HepG2 (cell line): Measurements from ENCODE around the gene NUP85. TPM values are rescaled to one million over a fixed set of nuclear protein-coding genes. Genes with fewer than 3 reads are reported as not detected.
A peak's percentile ranks its signal among the peaks of the same experiment; 100 is the strongest.

Source experiments
- CCDC6 ChIP-seq: sonication (generic); formaldehyde crosslinking; IDR thresholded peaks from 2 replicates; pipeline ENCODE4 v1.8.1; 2022; ENCODE audit warnings: mild to moderate bottlenecking, missing genetic modification reagents, moderate library complexity
- ELF4 ChIP-seq: sonication (generic); formaldehyde crosslinking; IDR thresholded peaks from 2 replicates; pipeline ENCODE4 v1.5.0; 2020; ENCODE audit warnings: missing genetic modification reagents, mild to moderate bottlenecking, moderate library complexity, borderline replicate concordance
- ETV5 ChIP-seq: IDR thresholded peaks from 2 replicates; pipeline ENCODE4 v1.6.1; 2018; ENCODE audit warnings: missing biosample characterization, missing genetic modification reagents, inconsistent platforms, borderline replicate concordance
- GZF1 ChIP-seq: sonication (generic); formaldehyde crosslinking; IDR thresholded peaks from 2 replicates; pipeline ENCODE4 v1.5.1; 2020; ENCODE audit warnings: mild to moderate bottlenecking, missing genetic modification reagents
- ISX ChIP-seq: sonication (generic); formaldehyde crosslinking; conservative IDR thresholded peaks from 2 replicates; pipeline ENCODE4 v1.5.0; 2020; ENCODE audit warnings: missing genetic modification reagents
- KDM4B ChIP-seq: sonication (generic); formaldehyde crosslinking; IDR thresholded peaks from 2 replicates; pipeline ENCODE4 v1.4.0; 2020; ENCODE audit warnings: missing genetic modification reagents
- KLF9 ChIP-seq: IDR thresholded peaks from 2 replicates; pipeline ENCODE4 v1.6.1; 2016; ENCODE audit warnings: low read depth
- NPAS2 ChIP-seq: sonication (generic); formaldehyde crosslinking; IDR thresholded peaks from 2 replicates; pipeline ENCODE4 v1.8.0; 2022; ENCODE audit warnings: mild to moderate bottlenecking, missing genetic modification reagents, borderline replicate concordance
- PTBP1 ChIP-seq: fragments of 200-400 bp; formaldehyde crosslinking; IDR thresholded peaks from 2 replicates; pipeline ENCODE4 v1.6.1; 2018; ENCODE audit warnings: low read length, low read depth; ENCODE audit not compliant: poor library complexity, severe bottlenecking
- RXRA ChIP-seq: sonication (generic); formaldehyde crosslinking; IDR thresholded peaks from 2 replicates; pipeline ENCODE4 v1.5.1; 2020; ENCODE audit warnings: missing genetic modification reagents
- SNAI1 ChIP-seq: sonication (generic); formaldehyde crosslinking; IDR thresholded peaks from 2 replicates; pipeline ENCODE4 v1.5.0; 2020; ENCODE audit warnings: mild to moderate bottlenecking, missing genetic modification reagents, borderline replicate concordance
- YEATS2 ChIP-seq: sonication (generic); formaldehyde crosslinking; IDR thresholded peaks from 2 replicates; pipeline ENCODE4 v1.4.0; 2020; ENCODE audit warnings: missing genetic modification reagents, borderline replicate concordance
- ZFP36 ChIP-seq: fragments of 150-350 bp; IDR thresholded peaks from 2 replicates; pipeline ENCODE4 v1.6.1; 2018; ENCODE audit warnings: borderline replicate concordance, low read length, low read depth; ENCODE audit not compliant: partially characterized antibody
- ZFP37 ChIP-seq: sonication (generic); formaldehyde crosslinking; IDR thresholded peaks from 2 replicates; pipeline ENCODE4 v1.4.0; 2020; ENCODE audit warnings: missing genetic modification reagents, borderline replicate concordance
- ZNF10 ChIP-seq: sonication (generic); formaldehyde crosslinking; IDR thresholded peaks from 2 replicates; pipeline ENCODE4 v1.4.0; 2020; ENCODE audit warnings: mild to moderate bottlenecking, low read depth, missing genetic modification reagents, borderline replicate concordance
- ZNF225 ChIP-seq: sonication (generic); formaldehyde crosslinking; IDR thresholded peaks from 2 replicates; pipeline ENCODE4 v1.4.0; 2020; ENCODE audit warnings: mild to moderate bottlenecking, missing genetic modification reagents
- ZNF263 ChIP-seq: sonication (generic); formaldehyde crosslinking; IDR thresholded peaks from 2 replicates; pipeline ENCODE4 v1.4.0; 2020; ENCODE audit warnings: missing genetic modification reagents
- ZNF468 ChIP-seq: sonication (generic); formaldehyde crosslinking; IDR thresholded peaks from 2 replicates; pipeline ENCODE4 v1.8.0; 2022; ENCODE audit warnings: mild to moderate bottlenecking, moderate library complexity, missing genetic modification reagents
- ZNF558 ChIP-seq: sonication (generic); formaldehyde crosslinking; IDR thresholded peaks from 2 replicates; pipeline ENCODE4 v1.9.0; 2022; ENCODE audit warnings: mild to moderate bottlenecking, missing genetic modification reagents, borderline replicate concordance
- ZNF570 ChIP-seq: sonication (generic); formaldehyde crosslinking; IDR thresholded peaks from 2 replicates; pipeline ENCODE4 v1.4.0; 2020; ENCODE audit warnings: mild to moderate bottlenecking, missing genetic modification reagents, borderline replicate concordance
- ZNF776 ChIP-seq: sonication (generic); formaldehyde crosslinking; IDR thresholded peaks from 2 replicates; pipeline ENCODE4 v1.4.0; 2020; ENCODE audit warnings: mild to moderate bottlenecking, missing genetic modification reagents
- ZNF781 ChIP-seq: sonication (generic); formaldehyde crosslinking; IDR thresholded peaks from 2 replicates; pipeline ENCODE4 v1.5.1; 2020; ENCODE audit warnings: borderline replicate concordance, mild to moderate bottlenecking, missing genetic modification reagents; ENCODE audit errors: not compliant biosample characterization
- polyA plus RNA-seq, 8 experiments: library from polyadenylated mRNA; depleted of rRNA in 3 of 8; stranded (reverse) in 7 of 8; unstranded in 1 of 8; fragments of >200 nt; fragmentation: Illumina TruSeq in 4 of 8; extraction: Trizol in 4 of 8; gene quantifications; 2 replicates each; pipeline versions ENCODE4 v1.2.1 to v1.2.3, GENCODE V29; 2011 to 2016; ENCODE audit warnings: low read depth in 4 of 8, missing spikeins in 1 of 8, mixed read lengths in 1 of 8; ENCODE audit not compliant: insufficient read depth in 1 of 8
- total RNA-seq, 5 experiments: library from RNA; depleted of rRNA; stranded (reverse); fragments of >200 nt; fragmentation: Illumina TruSeq; extraction: Trizol; gene quantifications; 2 replicates each; pipeline ENCODE4 v1.2.3, GENCODE V29; 2016; ENCODE audit warnings: low read depth in 1 of 5
- TF ChIP-seq, protein P1 (sequence below): sonication (generic); formaldehyde crosslinking; IDR thresholded peaks from 2 replicates; pipeline ENCODE4 v1.4.0; 2020; ENCODE audit warnings: missing genetic modification reagents, low read depth, mild to moderate bottlenecking, borderline replicate concordance
- TF ChIP-seq, protein P2 (sequence below): sonication (generic); formaldehyde crosslinking; IDR thresholded peaks from 2 replicates; pipeline ENCODE4 v1.5.0; 2020; ENCODE audit warnings: mild to moderate bottlenecking, missing genetic modification reagents, moderate library complexity
- TF ChIP-seq, protein P3 (sequence below): sonication (generic); formaldehyde crosslinking; IDR thresholded peaks from 2 replicates; pipeline ENCODE4 v1.4.0; 2020; ENCODE audit warnings: missing genetic modification reagents, borderline replicate concordance

Gene NUP85
- total and polyA plus RNA-seq, 2 of the 13 experiments (the other 11 are each of a cell fraction or from before 2014, with no cell fraction given): 89.1 to 124 TPM

DNA sequence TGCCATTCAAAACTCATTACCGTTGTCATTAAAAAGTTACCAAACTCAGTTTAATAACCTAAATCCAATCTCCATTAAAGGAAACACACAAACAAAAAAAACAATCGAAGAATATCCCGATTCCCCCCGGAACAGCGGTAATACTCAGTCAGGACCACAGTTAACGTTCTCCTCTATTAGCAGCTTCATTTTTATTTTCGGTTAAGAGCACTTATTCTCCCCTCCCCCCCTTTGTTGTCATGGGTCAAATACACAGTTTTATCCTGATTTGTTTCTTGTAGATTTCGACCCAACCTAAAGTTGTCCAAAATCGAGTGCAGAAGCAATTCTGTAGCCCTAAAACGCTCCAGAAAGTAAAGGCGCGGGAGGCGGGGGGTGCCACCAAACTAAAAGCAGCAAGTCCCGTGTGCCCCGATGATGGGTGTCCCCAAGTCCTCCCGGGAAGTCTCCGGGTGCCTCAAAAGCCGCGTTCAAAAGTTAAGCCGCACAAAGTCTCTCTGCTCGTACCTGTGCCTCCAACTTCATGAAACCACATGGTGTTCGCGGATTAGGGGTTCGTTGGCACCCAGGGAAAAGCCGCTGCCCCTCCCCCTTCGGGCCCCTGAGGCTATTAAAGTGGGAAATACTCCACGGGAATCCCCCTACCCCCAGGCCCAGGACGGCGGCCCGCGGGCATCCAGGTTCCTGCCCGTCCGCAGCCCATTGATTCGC, 23.7 kb upstream of the NUP85 start (continued):
- TF ChIP-seq ZNF558 (CRISPR knock-in tag): 0 out of 2 replicates have a peak, but pooled peaks have one; percentile 19
- TF ChIP-seq, protein P1, sequence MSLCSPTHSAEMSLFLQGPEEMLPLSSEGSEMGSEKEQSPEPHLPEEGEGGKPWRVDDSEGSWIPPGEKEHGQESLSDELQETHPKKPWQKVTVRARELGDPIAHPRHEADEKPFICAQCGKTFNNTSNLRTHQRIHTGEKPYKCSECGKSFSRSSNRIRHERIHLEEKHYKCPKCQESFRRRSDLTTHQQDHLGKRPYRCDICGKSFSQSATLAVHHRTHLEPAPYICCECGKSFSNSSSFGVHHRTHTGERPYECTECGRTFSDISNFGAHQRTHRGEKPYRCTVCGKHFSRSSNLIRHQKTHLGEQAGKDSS (CRISPR knock-in tag): no peak
- TF ChIP-seq KLF9 (CRISPR knock-in tag): no peak
- no peak for TF ChIP-seq ZNF225 (CRISPR knock-in tag)
- TF ChIP-seq ZNF781: no peak
- TF ChIP-seq ISX (CRISPR knock-in tag): no peak
- TF ChIP-seq ZNF776: no peak
- TF ChIP-seq RXRA (CRISPR knock-in tag): no peak
- no peak for TF ChIP-seq ETV5 (CRISPR knock-in tag)
- no peak for TF ChIP-seq ZNF468 (CRISPR knock-in tag)
- no peak for TF ChIP-seq ZNF263
- 0 out of 2 replicates have a peak, but pooled peaks have one; percentile 55 for TF ChIP-seq ZNF570 (CRISPR knock-in tag)
- TF ChIP-seq SNAI1 (CRISPR knock-in tag): no peak; the same call in 1 of the 2 replicates
- TF ChIP-seq, protein P2, sequence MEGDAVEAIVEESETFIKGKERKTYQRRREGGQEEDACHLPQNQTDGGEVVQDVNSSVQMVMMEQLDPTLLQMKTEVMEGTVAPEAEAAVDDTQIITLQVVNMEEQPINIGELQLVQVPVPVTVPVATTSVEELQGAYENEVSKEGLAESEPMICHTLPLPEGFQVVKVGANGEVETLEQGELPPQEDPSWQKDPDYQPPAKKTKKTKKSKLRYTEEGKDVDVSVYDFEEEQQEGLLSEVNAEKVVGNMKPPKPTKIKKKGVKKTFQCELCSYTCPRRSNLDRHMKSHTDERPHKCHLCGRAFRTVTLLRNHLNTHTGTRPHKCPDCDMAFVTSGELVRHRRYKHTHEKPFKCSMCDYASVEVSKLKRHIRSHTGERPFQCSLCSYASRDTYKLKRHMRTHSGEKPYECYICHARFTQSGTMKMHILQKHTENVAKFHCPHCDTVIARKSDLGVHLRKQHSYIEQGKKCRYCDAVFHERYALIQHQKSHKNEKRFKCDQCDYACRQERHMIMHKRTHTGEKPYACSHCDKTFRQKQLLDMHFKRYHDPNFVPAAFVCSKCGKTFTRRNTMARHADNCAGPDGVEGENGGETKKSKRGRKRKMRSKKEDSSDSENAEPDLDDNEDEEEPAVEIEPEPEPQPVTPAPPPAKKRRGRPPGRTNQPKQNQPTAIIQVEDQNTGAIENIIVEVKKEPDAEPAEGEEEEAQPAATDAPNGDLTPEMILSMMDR (CRISPR knock-in tag): no peak
- TF ChIP-seq KDM4B (CRISPR knock-in tag): no peak
- TF ChIP-seq, protein P3, sequence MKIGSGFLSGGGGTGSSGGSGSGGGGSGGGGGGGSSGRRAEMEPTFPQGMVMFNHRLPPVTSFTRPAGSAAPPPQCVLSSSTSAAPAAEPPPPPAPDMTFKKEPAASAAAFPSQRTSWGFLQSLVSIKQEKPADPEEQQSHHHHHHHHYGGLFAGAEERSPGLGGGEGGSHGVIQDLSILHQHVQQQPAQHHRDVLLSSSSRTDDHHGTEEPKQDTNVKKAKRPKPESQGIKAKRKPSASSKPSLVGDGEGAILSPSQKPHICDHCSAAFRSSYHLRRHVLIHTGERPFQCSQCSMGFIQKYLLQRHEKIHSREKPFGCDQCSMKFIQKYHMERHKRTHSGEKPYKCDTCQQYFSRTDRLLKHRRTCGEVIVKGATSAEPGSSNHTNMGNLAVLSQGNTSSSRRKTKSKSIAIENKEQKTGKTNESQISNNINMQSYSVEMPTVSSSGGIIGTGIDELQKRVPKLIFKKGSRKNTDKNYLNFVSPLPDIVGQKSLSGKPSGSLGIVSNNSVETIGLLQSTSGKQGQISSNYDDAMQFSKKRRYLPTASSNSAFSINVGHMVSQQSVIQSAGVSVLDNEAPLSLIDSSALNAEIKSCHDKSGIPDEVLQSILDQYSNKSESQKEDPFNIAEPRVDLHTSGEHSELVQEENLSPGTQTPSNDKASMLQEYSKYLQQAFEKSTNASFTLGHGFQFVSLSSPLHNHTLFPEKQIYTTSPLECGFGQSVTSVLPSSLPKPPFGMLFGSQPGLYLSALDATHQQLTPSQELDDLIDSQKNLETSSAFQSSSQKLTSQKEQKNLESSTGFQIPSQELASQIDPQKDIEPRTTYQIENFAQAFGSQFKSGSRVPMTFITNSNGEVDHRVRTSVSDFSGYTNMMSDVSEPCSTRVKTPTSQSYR (CRISPR knock-in tag): peak; percentile 31; the same call in 1 of the 2 replicates
- 0 out of 2 replicates have a peak, but pooled peaks have one; percentile 29 for TF ChIP-seq CCDC6 (CRISPR knock-in tag)
- no peak for TF ChIP-seq ZNF10
- TF ChIP-seq NPAS2 (CRISPR knock-in tag): no peak
- no peak for TF ChIP-seq PTBP1
- no peak for TF ChIP-seq YEATS2 (CRISPR knock-in tag)
- no peak; the same call in 1 of the 2 replicates for TF ChIP-seq GZF1 (CRISPR knock-in tag)
- no peak for TF ChIP-seq ELF4 (CRISPR knock-in tag)
- TF ChIP-seq ZFP36: no peak
- no peak for TF ChIP-seq ZFP37 (CRISPR knock-in tag)
